Femur (tissue), 1 donor: ENCODE results near the gene FAM229B.

Experiments
- DNase-seq: peaks from one replicate; pipeline ENCODE4 v3.0.0-alpha.2; 2017

FAM229B gene

GRCh38 chr6:112144145-112144926 is 56.9 kb downstream of the FAM229B start:
- no peak for DNase-seq

GRCh38 chr6:112145080-112145573 is 57.7 kb downstream of the FAM229B start:
- no peak for DNase-seq

- DNase-seq, result no peak
Observed at GRCh38 chr6:112148103-112148502, 60.7 kb downstream of the FAM229B start.

GRCh38 chr6:112149236-112149635 is 61.8 kb downstream of the FAM229B start:
- DNase-seq, result no peak

- no peak for DNase-seq
Observed at GRCh38 chr6:112149719-112150263, 62.4 kb downstream of the FAM229B start.

- DNase-seq, result no peak
Observed at GRCh38 chr6:112150363-112150762, 63.0 kb downstream of the FAM229B start.
